Adrenal gland (tissue), 19 donors: ENCODE measurements around the gene SERPINB8. TPM values are rescaled to one million over a fixed set of nuclear protein-coding genes. Genes with fewer than 3 reads are reported as not detected.

Experiments used
- DNase-seq, 7 donors: peaks; one replicate each; pipeline ENCODE4 v3.0.0-alpha.2; 2019 to 2020
- H3K27ac ChIP-seq, 5 donors: fragments of 200-600 bp; sonication (generic) in 4 of 5; 1 replicate in 3 of 5; 2 replicates in 2 of 5; pipeline versions ENCODE4 v1.5.1 to v1.8.0; 2016 to 2020; ENCODE audit warnings: mild to moderate bottlenecking in 1 of 5
- H3K27me3 ChIP-seq: fragments of 200-600 bp; 2 replicates; pipeline ENCODE4 v1.8.0; 2021
- H3K36me3 ChIP-seq, 2 donors: fragments of 200-600 bp; replicated peaks in 1 of 2; 1 replicate in 1 of 2; 2 replicates in 1 of 2; pipeline versions ENCODE4 v1.5.1 to v1.8.0; 2018 to 2022
- H3K4me1 ChIP-seq, 2 donors: fragments of 200-600 bp; replicated peaks in 1 of 2; 1 replicate in 1 of 2; 2 replicates in 1 of 2; pipeline versions ENCODE4 v1.5.1 to v1.8.0; 2018 to 2021
- H3K4me3 ChIP-seq, 4 donors: fragments of 200-600 bp; sonication (generic) in 3 of 4; one replicate each; pipeline ENCODE4 v1.5.1; 2016 to 2018
- H3K9me3 ChIP-seq, 3 donors: fragments of 200-600 bp; sonication (generic) in 1 of 3; replicated peaks in 1 of 3; 1 replicate in 2 of 3; 2 replicates in 1 of 3; pipeline versions ENCODE4 v1.5.1 to v1.8.0; 2016 to 2021
- POLR2A ChIP-seq, 2 donors: fragments of 450-650 bp; IDR thresholded peaks; one replicate each; pipeline ENCODE4 v1.6.1; 2017; ENCODE audit warnings: antibody characterized with exemption in 2 of 2, mild to moderate bottlenecking in 2 of 2, moderate library complexity in 1 of 2
- WGBS, 4 donors: extraction: QIAGEN DNeasy Blood & Tissue Kit in 2 of 4; methylation state at CpG; one replicate each; pipeline versions ENCODE4 v1.1.5 to v1.1.7; 2013 to 2017; 5-methylcytosine and 5-hydroxymethylcytosine counted together
- intact Hi-C, 2 donors: fragments of 100-400 bp; cut with DNase I; formaldehyde crosslinking; loops; one replicate each; pipeline versions ENCODE4 v1.14.1 to v1.15.0; 2022 to 2023
- long read RNA-seq, 10 donors: library from polyadenylated mRNA in 3 of 10; unstranded in 2 of 10; stranded (forward) in 1 of 10; transcript quantifications; one replicate each; pipeline ENCODE4 v2.0.0 and lab custom pipeline, GENCODE V29; 2021 to 2026
- polyA plus RNA-seq, 3 donors: library from polyadenylated mRNA; stranded (reverse); fragments of 200-250 nt in 2 of 3; fragments of 350-450 nt in 1 of 3; fragmentation: Illumina TruSeq in 1 of 3; extraction: RNeasy Lipid Tissue Mini Kit (QIAGEN cat#74804) in 1 of 3; gene quantifications; one replicate each; pipeline ENCODE4 v1.2.3, GENCODE V29; 2013 to 2014
- total RNA-seq, 9 donors: library from RNA; depleted of rRNA in 4 of 9; stranded (reverse); fragments of >200 nt in 4 of 9; fragments of 120-200 nt in 1 of 9; fragmentation: NEBNext Ultra II Directional in 1 of 9; extraction: Animal tissue kit (Norgen Biotek cat#: 25700) in 1 of 9; gene quantifications; one replicate each; pipeline versions ENCODE4 v1.1.0 to v1.2.4, GENCODE V29; 2013 to 2023
- TF ChIP-seq, protein P1 (sequence below), 6 experiments: fragments of 450-650 bp in 4 of 6; fragments of 200-600 bp in 2 of 6; sonication (generic) in 1 of 6; IDR thresholded peaks; 1 replicate in 5 of 6; 2 replicates in 1 of 6; pipeline versions ENCODE4 v1.5.1 to v1.8.0; 2016 to 2021; ENCODE audit warnings: antibody characterized with exemption in 6 of 6, mild to moderate bottlenecking in 2 of 6, moderate library complexity in 1 of 6
- donor health status: healthy with polysubstance abuse.
- donor health status: Bipolar disorder and iron deficiency.
- donor health status: DM: yes; HTN: yes; CAD: no.
- donor health status: DM: no; HTN: no; CAD: no.
- donor health status: DM: no; HTN: no; CAD: no.
- donor health status: DM: yes; HTN: yes; CAD: no.

SERPINB8 gene, protein sequence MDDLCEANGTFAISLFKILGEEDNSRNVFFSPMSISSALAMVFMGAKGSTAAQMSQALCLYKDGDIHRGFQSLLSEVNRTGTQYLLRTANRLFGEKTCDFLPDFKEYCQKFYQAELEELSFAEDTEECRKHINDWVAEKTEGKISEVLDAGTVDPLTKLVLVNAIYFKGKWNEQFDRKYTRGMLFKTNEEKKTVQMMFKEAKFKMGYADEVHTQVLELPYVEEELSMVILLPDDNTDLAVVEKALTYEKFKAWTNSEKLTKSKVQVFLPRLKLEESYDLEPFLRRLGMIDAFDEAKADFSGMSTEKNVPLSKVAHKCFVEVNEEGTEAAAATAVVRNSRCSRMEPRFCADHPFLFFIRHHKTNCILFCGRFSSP
- 10 to 100 TPM in 7 of 9 donors, 1 to 10 TPM in 2; 8.4 to 22.6 (median 11.2) TPM for total RNA-seq
- polyA plus RNA-seq: 10 to 100 TPM in 1 of 3 donors, 1 to 10 TPM in 2; 3.7 to 31.6 (median 6.9) TPM
- long read RNA-seq, donor 1, partial matches to known transcripts: 0 of 2 reads
- long read RNA-seq, donor 1, other reads (novel, unspliced or antisense): 0 of 2 reads
- long read RNA-seq, donor 2, partial matches to known transcripts: 0 of 2 reads
- long read RNA-seq, donor 2, other reads (novel, unspliced or antisense): 0 of 2 reads
- long read RNA-seq, donor 3, partial matches to known transcripts: 0 of 2 reads
- long read RNA-seq, donor 3, other reads (novel, unspliced or antisense): 0 of 2 reads
- long read RNA-seq, donor 4, partial matches to known transcripts: 0 of 2 reads
- long read RNA-seq, donor 4, other reads (novel, unspliced or antisense): 2 of 2 reads
- long read RNA-seq, donor 5, transcript SERPINB8-203 (7 exons, 3,477 nt): major isoform, 8 of 16 reads
- long read RNA-seq, donor 5, partial matches to known transcripts: 0 of 16 reads
- long read RNA-seq, donor 5, other reads (novel, unspliced or antisense): 2 of 16 reads
- long read RNA-seq, donor 6, partial matches to known transcripts: 1 of 4 reads
- long read RNA-seq, donor 6, other reads (novel, unspliced or antisense): 1 of 4 reads
- long read RNA-seq, donor 7, partial matches to known transcripts: 0 of 1 reads
- long read RNA-seq, donor 7, other reads (novel, unspliced or antisense): 0 of 1 reads
- long read RNA-seq, donor 8, partial matches to known transcripts: 0 of 1 reads
- long read RNA-seq, donor 8, other reads (novel, unspliced or antisense): 0 of 1 reads
- long read RNA-seq, donor 9, partial matches to known transcripts: 0 of 2 reads
- long read RNA-seq, donor 9, other reads (novel, unspliced or antisense): 0 of 2 reads
- long read RNA-seq, donor 10, partial matches to known transcripts: 0 of 1 reads
- long read RNA-seq, donor 10, other reads (novel, unspliced or antisense): 0 of 1 reads

DNA sequence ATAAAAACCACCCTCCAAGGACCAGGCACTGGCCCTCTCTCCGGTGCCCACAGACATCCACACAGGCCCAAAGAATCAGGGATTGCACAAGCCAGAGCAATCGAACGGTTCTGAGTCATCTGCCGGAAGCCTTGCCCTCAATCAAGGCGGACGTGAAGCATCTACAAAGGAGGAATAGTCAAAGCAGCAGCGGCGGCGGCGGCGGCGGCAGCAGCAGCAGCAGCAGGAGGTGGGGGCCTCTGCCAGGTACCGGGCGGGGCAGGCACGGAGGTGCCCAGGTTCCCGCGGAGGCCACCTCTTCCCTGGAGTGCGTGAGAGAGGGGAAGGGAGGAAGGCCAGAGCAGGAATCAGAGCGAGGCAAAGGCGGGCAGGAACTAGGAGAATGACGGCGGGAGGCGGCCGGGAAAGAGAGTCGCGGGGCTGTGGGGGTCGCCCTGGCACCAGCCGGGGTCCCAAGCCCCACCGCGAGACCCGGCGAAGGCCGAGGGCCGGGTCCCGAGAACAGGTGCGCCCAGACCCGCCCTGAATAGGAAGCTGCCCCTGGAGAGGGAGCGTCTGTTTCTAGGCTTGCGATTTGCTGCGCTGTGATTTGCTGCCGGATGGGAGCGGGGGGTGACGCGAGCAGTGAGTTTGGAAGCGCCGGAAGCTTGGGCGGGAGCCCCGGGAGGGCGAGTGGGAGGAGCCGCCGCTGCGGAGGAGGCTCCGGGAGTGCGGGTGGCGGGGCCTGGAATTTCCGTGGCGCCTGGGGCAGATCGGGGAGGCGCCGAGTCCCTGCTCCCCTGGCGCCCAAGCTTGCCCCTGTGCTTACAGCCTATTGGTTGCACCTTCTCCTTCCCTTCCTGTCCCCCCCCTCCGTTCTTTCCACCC is at the start of gene SERPINB8:
SERPINB8 (plus strand) TSS at position 140 of the 867 bp plus-strand sequence. CDS start 8,228 bp downstream, outside the sequence.
- Histone ChIP-seq H3K27ac (peak within 1 kb of the TSS; percentile 96 to 98 (median 97)), H3K4me1 (peaks cover 6 to 24% of the 10 kb centered on the region in 2 donors), H3K9me3 (no peaks in the 10 kb centered on the region), H3K36me3 (no peaks in the 10 kb centered on the region), H3K4me3 (peak within 1 kb of the TSS; percentile 31 to 83 (median 46)), H3K27me3 (no peaks in the 10 kb centered on the region)
- DNase-seq: peak; percentile 94 to 97 (median 95)
- 0 to 1% (median 0%) methylated on average over 22 to 62 of the region's 62 CpGs for WGBS, 4 donors
- TF ChIP-seq POLR2A (IDR thresholded peaks at IDR 0.05): peak; percentile 83 to 94
- TF ChIP-seq, protein P1, sequence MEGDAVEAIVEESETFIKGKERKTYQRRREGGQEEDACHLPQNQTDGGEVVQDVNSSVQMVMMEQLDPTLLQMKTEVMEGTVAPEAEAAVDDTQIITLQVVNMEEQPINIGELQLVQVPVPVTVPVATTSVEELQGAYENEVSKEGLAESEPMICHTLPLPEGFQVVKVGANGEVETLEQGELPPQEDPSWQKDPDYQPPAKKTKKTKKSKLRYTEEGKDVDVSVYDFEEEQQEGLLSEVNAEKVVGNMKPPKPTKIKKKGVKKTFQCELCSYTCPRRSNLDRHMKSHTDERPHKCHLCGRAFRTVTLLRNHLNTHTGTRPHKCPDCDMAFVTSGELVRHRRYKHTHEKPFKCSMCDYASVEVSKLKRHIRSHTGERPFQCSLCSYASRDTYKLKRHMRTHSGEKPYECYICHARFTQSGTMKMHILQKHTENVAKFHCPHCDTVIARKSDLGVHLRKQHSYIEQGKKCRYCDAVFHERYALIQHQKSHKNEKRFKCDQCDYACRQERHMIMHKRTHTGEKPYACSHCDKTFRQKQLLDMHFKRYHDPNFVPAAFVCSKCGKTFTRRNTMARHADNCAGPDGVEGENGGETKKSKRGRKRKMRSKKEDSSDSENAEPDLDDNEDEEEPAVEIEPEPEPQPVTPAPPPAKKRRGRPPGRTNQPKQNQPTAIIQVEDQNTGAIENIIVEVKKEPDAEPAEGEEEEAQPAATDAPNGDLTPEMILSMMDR (IDR thresholded peaks at IDR 0.05): no peak
- intact Hi-C loops: no loop called here

DNA sequence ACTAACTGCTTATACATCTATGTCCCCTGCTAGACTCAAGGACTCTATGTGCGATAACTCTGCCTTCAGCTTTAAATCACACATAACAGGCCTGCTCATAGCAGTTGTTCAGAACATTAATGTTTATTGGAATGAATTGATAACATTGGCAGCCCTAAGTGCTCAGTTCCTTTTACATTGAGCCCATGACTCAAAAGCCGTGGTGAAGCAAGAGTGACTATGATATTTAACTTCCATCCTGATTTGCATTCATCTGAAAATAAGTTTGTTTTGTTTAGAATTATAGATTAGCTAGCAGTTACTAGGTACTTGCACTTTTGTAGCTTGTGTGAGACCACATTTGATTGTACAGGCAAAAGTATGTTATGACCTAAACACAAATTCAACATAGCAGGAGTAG is 47.8 kb upstream of the SERPINB8 start:
- 61 to 69% (median 67%) methylated on average over 2 of the region's 2 CpGs for WGBS, 4 donors
- H3K36me3 ChIP-seq: no peaks in the 10 kb centered on the region
- TF ChIP-seq, protein P1 (IDR thresholded peaks at IDR 0.05): no peak
- no peak for TF ChIP-seq POLR2A (IDR thresholded peaks at IDR 0.05)
- H3K27me3 ChIP-seq: no peaks in the 10 kb centered on the region
- no peaks in the 10 kb centered on the region for H3K4me1 ChIP-seq
- no peak overlapping the region for H3K4me3 ChIP-seq
- intact Hi-C loops: no loop called here
- H3K27ac ChIP-seq: no peak overlapping the region
- no peaks in the 10 kb centered on the region for H3K9me3 ChIP-seq
- DNase-seq: no peak

DNA sequence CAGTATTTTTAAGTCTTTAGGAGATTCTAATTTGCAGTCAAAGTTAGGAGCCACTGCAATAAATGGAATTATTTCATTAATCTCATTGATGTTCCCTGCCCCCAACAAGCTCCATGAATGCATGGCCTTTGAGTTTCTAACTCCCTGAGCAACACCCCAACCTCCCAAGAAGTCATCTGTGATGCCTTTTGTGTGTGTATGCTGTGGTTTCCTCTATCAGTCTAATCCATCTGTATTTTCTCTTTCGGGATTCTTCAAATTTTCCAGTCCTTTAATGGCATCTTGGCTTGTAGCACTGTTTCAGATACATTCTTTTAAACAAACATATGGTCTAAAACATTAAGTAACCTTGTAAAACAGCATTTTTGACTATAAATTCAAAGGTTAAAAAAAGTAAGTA is 45.3 kb upstream of the SERPINB8 start:
- no peak overlapping the region for H3K27ac ChIP-seq
- 63 to 78% (median 70%) methylated on average over 1 of the region's 1 CpG for WGBS, 4 donors
- TF ChIP-seq, protein P1 (IDR thresholded peaks at IDR 0.05): no peak
- no peaks in the 10 kb centered on the region for H3K27me3 ChIP-seq
- no peaks in the 10 kb centered on the region for H3K9me3 ChIP-seq
- no peaks in the 10 kb centered on the region for H3K4me1 ChIP-seq
- no peak for DNase-seq
- no peaks in the 10 kb centered on the region for H3K36me3 ChIP-seq
- intact Hi-C loops: no loop called here
- no peak overlapping the region for H3K4me3 ChIP-seq
